Measurements from ENCODE around the gene TLL2. TPM values are rescaled to one million over a fixed set of nuclear protein-coding genes. Genes with fewer than 3 reads are reported as not detected.

TLL2 gene
- total and polyA plus RNA-seq, 4 donors, result 0.12 to 0.36 TPM; not detected in 2

DNA sequence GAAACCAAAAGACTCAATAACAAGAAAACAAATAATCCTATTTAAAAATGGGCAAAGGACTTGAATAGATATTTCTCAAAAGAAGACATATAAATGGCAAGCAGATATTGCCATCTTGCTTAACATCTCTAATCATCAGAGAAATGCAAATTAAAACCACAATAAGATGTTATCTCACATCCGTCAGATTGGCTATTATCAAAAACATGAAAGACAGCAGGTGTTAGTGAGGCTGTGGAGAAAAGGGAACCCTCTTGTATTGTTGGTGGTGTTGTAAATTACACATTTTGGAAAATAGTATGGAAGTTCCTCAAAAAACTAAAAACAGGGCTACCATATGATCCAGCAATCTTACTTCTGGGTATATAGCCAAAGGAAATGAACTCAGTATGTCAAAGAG lies 180.6 kb downstream of the TLL2 start:
- Histone ChIP-seq H3K4me1 (ENCODE audit: control insufficient read depth in 1 of 2, insufficient read depth in 2 of 2, low read length in 2 of 2) (peaks cover 0 to 1% of the 10 kb centered on the region in 2 donors), H3K36me3 (ENCODE audit: control insufficient read depth in 1 of 2, insufficient read depth in 2 of 2, low read length in 1 of 2) (no peaks in the 10 kb centered on the region), H3K9me3 (ENCODE audit: control insufficient read depth, low read length) (no peaks in the 10 kb centered on the region), H3K4me3 (ENCODE audit: low read length in 2 of 2) (no peak overlapping the region), H3K27me3 (ENCODE audit: control insufficient read depth in 1 of 2, insufficient read depth in 2 of 2, low read length in 1 of 2) (peaks cover 0 to 2% of the 10 kb centered on the region in 2 donors), H3K27ac (ENCODE audit: low read depth in 1 of 2, low read length in 2 of 2) (no peak overlapping the region)
- 81 to 91% methylated on average over 1 of the region's 1 CpG for WGBS, 2 donors
- intact Hi-C loops (cut with DNase I), result no loop called here
- DNase-seq (no peak), ATAC-seq (ENCODE audit: low FRiP score) (no peak)

- intact Hi-C loops (cut with DNase I), result no loop called here
- Histone ChIP-seq H3K4me1 (ENCODE audit: control insufficient read depth in 1 of 2, insufficient read depth in 2 of 2, low read length in 2 of 2) (peaks cover 0 to 1% of the 10 kb centered on the region in 2 donors), H3K9me3 (ENCODE audit: control insufficient read depth, low read length) (peaks cover 2% of the 10 kb centered on the region), H3K4me3 (ENCODE audit: low read length in 2 of 2) (no peak overlapping the region), H3K27me3 (ENCODE audit: control insufficient read depth in 1 of 2, insufficient read depth in 2 of 2, low read length in 1 of 2) (no peaks in the 10 kb centered on the region), H3K36me3 (ENCODE audit: control insufficient read depth in 1 of 2, insufficient read depth in 2 of 2, low read length in 1 of 2) (no peaks in the 10 kb centered on the region), H3K27ac (ENCODE audit: low read depth in 1 of 2, low read length in 2 of 2) (no peak overlapping the region)
- 47 to 51% methylated on average over 7 of the region's 7 CpGs for WGBS, 2 donors
- ATAC-seq (ENCODE audit: low FRiP score) (no peak), DNase-seq (no peak)
Measured at GRCh38 chr10:96327462-96327861, 186.3 kb downstream of the TLL2 start.

GRCh38 chr10:96325719-96326373 lies 187.9 kb downstream of the TLL2 start:
- H3K4me1 ChIP-seq (ENCODE audit: control insufficient read depth in 1 of 2, insufficient read depth in 2 of 2, low read length in 2 of 2), result peaks cover 0 to 1% of the 10 kb centered on the region in 2 donors
- H3K4me3 ChIP-seq (ENCODE audit: low read length in 2 of 2), result no peak overlapping the region
- 75% methylated on average over 4 of the region's 4 CpGs for WGBS, 2 donors
- H3K27me3 ChIP-seq (ENCODE audit: control insufficient read depth in 1 of 2, insufficient read depth in 2 of 2, low read length in 1 of 2), result no peaks in the 10 kb centered on the region
- H3K36me3 ChIP-seq (ENCODE audit: control insufficient read depth in 1 of 2, insufficient read depth in 2 of 2, low read length in 1 of 2), result no peaks in the 10 kb centered on the region
- ATAC-seq (ENCODE audit: low FRiP score) (no peak), DNase-seq (no peak)
- no peak overlapping the region for H3K27ac ChIP-seq (ENCODE audit: low read depth in 1 of 2, low read length in 2 of 2)
- H3K9me3 ChIP-seq (ENCODE audit: control insufficient read depth, low read length), result peaks cover 2% of the 10 kb centered on the region
- intact Hi-C loops (cut with DNase I), result no loop called here

GRCh38 chr10:96324447-96324846 lies 189.3 kb downstream of the TLL2 start:
- Histone ChIP-seq H3K36me3 (ENCODE audit: control insufficient read depth in 1 of 2, insufficient read depth in 2 of 2, low read length in 1 of 2) (no peaks in the 10 kb centered on the region), H3K27ac (ENCODE audit: low read depth in 1 of 2, low read length in 2 of 2) (no peak overlapping the region), H3K9me3 (ENCODE audit: control insufficient read depth, low read length) (peaks cover 2% of the 10 kb centered on the region), H3K27me3 (ENCODE audit: control insufficient read depth in 1 of 2, insufficient read depth in 2 of 2, low read length in 1 of 2) (no peaks in the 10 kb centered on the region), H3K4me1 (ENCODE audit: control insufficient read depth in 1 of 2, insufficient read depth in 2 of 2, low read length in 2 of 2) (no peaks in the 10 kb centered on the region), H3K4me3 (ENCODE audit: low read length in 2 of 2) (no peak overlapping the region)
- 65 to 79% methylated on average over 2 of the region's 2 CpGs for whole genome bisulfite sequencing, 2 donors
- no peak for ATAC-seq (ENCODE audit: low FRiP score)
- intact Hi-C loops (cut with DNase I), result no loop called here
- DNase-seq, result no peak

- Histone ChIP-seq H3K4me3 (ENCODE audit: low read length in 2 of 2) (no peak overlapping the region), H3K4me1 (ENCODE audit: control insufficient read depth in 1 of 2, insufficient read depth in 2 of 2, low read length in 2 of 2) (no peaks in the 10 kb centered on the region), H3K36me3 (ENCODE audit: control insufficient read depth in 1 of 2, insufficient read depth in 2 of 2, low read length in 1 of 2) (no peaks in the 10 kb centered on the region), H3K27me3 (ENCODE audit: control insufficient read depth in 1 of 2, insufficient read depth in 2 of 2, low read length in 1 of 2) (no peaks in the 10 kb centered on the region), H3K9me3 (ENCODE audit: control insufficient read depth, low read length) (peaks cover 2% of the 10 kb centered on the region), H3K27ac (ENCODE audit: low read depth in 1 of 2, low read length in 2 of 2) (no peak overlapping the region)
- no peak for DNase-seq
- WGBS, 2 donors, result 85% methylated on average over 1 of the region's 1 CpG
- ATAC-seq (ENCODE audit: low FRiP score), result no peak
- intact Hi-C loops (cut with DNase I), result no loop called here
Measured at GRCh38 chr10:96322275-96322674, 191.5 kb downstream of the TLL2 start.

- Histone ChIP-seq H3K27me3 (ENCODE audit: control insufficient read depth in 1 of 2, insufficient read depth in 2 of 2, low read length in 1 of 2) (no peaks in the 10 kb centered on the region), H3K4me3 (ENCODE audit: low read length in 2 of 2) (no peak overlapping the region), H3K27ac (ENCODE audit: low read depth in 1 of 2, low read length in 2 of 2) (no peak overlapping the region), H3K36me3 (ENCODE audit: control insufficient read depth in 1 of 2, insufficient read depth in 2 of 2, low read length in 1 of 2) (no peaks in the 10 kb centered on the region), H3K9me3 (ENCODE audit: control insufficient read depth, low read length) (peaks cover 2% of the 10 kb centered on the region), H3K4me1 (ENCODE audit: control insufficient read depth in 1 of 2, insufficient read depth in 2 of 2, low read length in 2 of 2) (no peaks in the 10 kb centered on the region)
- WGBS, 2 donors, result 42% methylated on average over 5 of the region's 5 CpGs
- DNase-seq (no peak), ATAC-seq (ENCODE audit: low FRiP score) (no peak)
- intact Hi-C loops (cut with DNase I), result no loop called here
Measured at GRCh38 chr10:96321822-96322221, 191.9 kb downstream of the TLL2 start.

- Histone ChIP-seq H3K9me3 (ENCODE audit: control insufficient read depth, low read length) (peaks cover 2% of the 10 kb centered on the region), H3K27me3 (ENCODE audit: control insufficient read depth in 1 of 2, insufficient read depth in 2 of 2, low read length in 1 of 2) (no peaks in the 10 kb centered on the region), H3K36me3 (ENCODE audit: control insufficient read depth in 1 of 2, insufficient read depth in 2 of 2, low read length in 1 of 2) (no peaks in the 10 kb centered on the region), H3K4me3 (ENCODE audit: low read length in 2 of 2) (no peak overlapping the region), H3K27ac (ENCODE audit: low read depth in 1 of 2, low read length in 2 of 2) (no peak overlapping the region), H3K4me1 (ENCODE audit: control insufficient read depth in 1 of 2, insufficient read depth in 2 of 2, low read length in 2 of 2) (no peaks in the 10 kb centered on the region)
- WGBS, 2 donors, result 31 to 38% methylated on average over 3 of the region's 3 CpGs
- no peak for DNase-seq
- ATAC-seq (ENCODE audit: low FRiP score), result no peak
- intact Hi-C loops (cut with DNase I), result no loop called here
Measured at GRCh38 chr10:96319754-96320474, 193.8 kb downstream of the TLL2 start.

GRCh38 chr10:96317067-96317833 lies 196.5 kb downstream of the TLL2 start:
- H3K4me1 ChIP-seq (ENCODE audit: control insufficient read depth in 1 of 2, insufficient read depth in 2 of 2, low read length in 2 of 2), result no peaks in the 10 kb centered on the region
- no peak overlapping the region for H3K4me3 ChIP-seq (ENCODE audit: low read length in 2 of 2)
- ATAC-seq (ENCODE audit: low FRiP score) (no peak), DNase-seq (no peak)
- intact Hi-C loops (cut with DNase I), result no loop called here
- no peaks in the 10 kb centered on the region for H3K36me3 ChIP-seq (ENCODE audit: control insufficient read depth in 1 of 2, insufficient read depth in 2 of 2, low read length in 1 of 2)
- no peaks in the 10 kb centered on the region for H3K27me3 ChIP-seq (ENCODE audit: control insufficient read depth in 1 of 2, insufficient read depth in 2 of 2, low read length in 1 of 2)
- WGBS, 2 donors, result 81 to 83% methylated on average over 4 of the region's 4 CpGs
- H3K9me3 ChIP-seq (ENCODE audit: control insufficient read depth, low read length), result no peaks in the 10 kb centered on the region
- no peak overlapping the region for H3K27ac ChIP-seq (ENCODE audit: low read depth in 1 of 2, low read length in 2 of 2)
